NCI-H1417 (cell line): ENCODE measurements around the gene TANK.

Source experiments
- DNase-seq, 3 experiments: peaks; one replicate each; lab custom pipeline; 2025; lab: John Stamatoyannopoulos, UW

Gene TANK

DNA sequence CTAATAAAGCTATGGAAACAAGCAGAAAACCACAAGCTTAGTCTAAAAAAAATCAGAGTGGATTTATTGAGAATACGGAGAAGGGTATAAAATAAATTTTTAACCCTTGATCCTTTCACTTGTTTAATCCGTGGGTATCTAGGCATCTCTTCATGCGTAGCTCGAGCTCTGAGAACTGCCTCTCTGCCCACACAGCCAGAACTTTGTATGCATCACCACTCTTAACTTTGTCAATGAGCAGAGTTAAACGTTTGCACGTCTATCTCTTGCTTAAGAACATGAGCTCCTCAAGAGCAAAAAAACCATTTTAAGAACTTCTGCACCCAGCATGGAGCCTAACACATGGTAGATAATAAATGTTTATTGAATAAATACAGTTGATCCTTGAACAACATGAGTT is 26.9 kb upstream of the TANK start:
- DNase-seq: no peak

DNA sequence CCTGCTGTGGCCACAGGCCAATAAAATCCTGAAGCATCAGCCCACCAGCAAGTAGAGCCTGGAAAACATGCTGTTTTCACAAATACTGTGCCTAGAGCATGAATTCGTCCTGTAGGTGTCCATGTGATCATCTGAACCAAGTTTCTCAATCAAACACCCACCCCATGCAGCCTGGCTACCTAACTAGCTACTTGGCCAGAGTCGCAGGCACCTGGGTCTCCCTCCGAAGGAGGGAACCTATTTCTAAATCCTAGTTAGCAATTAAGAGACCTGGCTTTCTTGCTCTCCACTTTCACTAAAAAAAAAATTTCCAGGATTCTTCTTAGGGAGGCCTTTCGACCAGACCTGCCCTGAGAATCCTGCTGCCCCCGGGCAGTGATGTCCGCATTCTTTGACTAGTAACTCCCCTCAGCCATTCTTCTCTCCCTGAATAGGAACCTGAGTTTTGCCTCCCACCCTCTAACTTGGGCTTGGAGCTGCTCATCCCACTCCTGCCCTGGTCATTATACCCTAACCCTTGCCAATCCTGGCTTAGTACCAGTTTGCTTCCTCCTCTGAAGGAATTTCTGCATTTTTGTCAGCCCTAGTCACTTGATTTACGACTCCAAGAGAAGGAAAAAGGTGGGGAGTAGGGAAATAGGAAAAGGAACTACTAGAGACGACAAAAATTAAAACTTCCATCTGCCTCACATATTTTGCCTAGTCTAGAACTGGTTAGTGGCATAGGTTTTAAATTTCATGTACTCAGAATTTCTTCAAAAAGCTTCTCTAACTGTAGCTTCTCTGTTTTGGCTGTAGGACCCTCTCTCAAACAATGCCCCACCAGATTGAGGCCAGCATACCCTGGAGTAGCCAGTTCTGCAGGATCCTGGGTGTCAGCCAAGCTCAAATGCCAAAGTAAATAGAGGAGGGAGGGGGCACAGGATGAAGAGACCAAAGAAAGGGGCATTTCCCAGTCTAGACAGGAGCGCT is 25.4 kb upstream of the TANK start:
- DNase-seq: no peak

DNA sequence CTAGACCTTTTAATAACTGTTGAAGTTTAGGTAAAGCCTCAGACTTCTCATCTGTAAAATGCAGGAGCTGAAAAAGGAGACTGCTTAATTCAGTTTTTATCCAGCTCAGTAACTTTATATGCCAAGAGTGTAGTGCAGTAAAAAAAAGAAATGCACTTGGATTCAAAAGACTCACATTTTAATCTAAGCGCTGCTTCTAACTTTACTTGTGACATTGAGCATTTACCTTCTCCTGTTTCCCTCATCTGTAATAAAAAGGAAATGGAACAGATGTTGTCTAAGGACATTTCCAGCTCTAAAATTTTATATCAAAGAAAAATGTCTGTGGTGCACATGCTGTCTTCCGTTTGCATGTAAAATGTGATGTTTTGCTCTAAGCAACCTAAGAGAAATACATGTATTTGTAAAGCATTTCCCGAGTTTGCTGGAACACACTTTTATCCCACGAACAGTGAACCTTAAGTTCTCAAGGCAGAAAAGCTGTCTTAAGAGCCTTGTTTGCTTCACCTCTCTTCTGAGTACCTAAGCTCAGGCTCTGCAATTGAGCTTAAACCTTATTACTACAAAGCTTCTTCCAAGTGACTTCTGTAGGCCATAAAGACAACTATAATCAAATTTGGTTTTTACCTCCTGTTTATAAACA is 24.2 kb upstream of the TANK start:
- no peak for DNase-seq

DNA sequence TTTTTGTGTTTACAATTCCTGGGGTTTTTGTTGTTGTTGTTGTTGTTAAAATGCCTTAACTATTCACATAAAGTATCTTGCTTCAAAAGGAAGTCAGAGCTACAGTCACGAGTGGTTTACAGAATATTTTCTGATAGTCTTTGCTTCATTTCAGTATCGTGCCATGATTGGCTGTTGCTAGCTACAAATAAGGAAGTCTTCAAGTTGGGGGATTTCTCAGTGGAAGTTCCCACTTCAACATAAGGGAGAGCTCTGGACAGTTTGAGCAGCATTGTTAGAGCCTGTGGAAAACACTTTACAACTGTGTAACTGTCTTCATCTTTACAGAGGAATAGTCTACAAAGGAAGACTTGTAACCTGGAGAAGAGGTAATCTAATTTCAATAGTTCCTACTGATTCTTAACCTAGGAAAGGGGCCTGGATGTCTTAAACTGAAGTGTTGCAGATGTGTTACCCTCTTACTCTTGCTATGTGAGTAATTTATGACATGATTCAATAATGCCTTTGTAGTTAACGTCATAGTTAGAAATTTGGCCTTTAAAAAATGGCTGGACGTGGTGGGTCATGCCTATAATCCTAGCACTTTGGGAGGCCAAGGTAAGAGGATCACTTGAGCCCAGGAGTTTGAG is 23.4 kb upstream of the TANK start:
- no peak for DNase-seq

DNA sequence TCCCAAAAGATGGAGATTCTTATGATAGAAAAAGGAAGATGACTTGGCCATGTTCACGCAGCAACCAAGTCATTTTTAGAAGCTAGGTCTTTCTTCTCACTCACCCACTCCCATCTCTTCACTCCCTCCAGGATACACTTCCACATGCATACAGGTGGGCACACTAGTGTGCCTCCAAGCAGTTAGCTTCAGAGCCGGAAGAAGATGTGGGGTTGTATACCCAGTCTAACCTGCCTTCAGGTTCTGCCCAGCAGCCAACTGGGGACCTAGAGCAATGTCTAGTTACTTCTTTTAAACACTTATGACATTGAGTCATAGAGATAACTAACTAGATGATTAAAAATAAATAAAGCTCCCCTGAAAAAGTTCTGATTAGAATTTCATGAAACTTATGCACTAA is 21.8 kb upstream of the TANK start:
- DNase-seq: no peak

DNA sequence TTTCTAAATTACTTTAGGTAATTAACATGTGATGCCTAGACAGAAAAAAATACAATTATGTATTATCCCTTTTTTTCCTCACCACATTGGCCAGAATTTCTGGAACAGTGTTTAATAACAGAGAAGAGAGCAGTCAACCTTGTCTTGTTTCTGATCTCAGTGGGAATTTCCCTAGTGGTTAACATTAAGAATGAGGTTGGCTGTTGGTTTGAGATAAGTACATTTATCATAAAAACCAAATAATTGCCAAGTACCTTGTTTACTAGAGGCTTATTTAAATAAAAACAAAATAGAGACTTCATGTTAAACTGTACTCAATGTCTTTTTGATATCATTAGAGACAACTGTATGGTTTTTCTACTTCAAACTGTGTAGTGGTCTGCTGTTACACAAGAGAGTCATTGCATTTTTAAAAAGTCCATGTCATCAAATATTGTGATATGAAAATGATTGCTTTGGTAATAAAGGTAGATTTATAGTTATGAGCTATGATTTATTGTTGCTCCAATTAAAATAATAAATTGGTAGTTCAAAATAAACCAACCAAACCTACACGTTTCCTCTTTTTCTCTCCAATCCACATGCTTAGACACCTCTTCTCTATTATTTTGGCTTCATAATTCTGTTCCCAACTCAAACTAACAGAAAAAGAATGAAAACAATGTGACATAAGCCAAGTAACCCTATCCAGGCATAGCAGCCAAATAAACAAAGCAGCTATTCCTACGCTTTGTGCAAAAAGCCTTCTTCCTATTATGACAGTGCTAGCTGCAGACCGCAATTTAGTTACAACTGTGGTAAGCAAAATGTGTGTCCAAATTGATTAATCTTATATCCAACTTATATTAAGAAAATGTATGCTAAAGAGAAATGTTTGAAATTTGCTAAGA is 20.9 kb upstream of the TANK start:
- DNase-seq: no peak

DNA sequence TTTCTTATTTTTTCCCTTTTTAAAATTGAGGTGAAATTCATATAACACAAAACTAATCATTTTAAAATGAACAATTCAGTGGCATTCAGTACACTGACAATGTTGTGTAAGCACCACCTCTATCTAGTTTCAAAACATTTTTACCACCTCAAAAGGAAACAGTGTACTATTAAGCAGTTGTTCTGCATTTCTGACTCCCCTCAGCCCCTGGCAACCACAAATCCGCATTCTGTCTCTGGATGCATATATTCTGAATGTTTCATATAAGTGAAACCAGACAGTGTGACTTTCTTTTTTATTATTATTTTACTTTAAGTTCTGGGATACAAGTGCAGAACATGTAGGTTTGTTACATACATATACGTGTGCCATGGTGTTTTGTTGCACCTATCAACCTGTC is 19.2 kb upstream of the TANK start:
- DNase-seq: no peak

DNA sequence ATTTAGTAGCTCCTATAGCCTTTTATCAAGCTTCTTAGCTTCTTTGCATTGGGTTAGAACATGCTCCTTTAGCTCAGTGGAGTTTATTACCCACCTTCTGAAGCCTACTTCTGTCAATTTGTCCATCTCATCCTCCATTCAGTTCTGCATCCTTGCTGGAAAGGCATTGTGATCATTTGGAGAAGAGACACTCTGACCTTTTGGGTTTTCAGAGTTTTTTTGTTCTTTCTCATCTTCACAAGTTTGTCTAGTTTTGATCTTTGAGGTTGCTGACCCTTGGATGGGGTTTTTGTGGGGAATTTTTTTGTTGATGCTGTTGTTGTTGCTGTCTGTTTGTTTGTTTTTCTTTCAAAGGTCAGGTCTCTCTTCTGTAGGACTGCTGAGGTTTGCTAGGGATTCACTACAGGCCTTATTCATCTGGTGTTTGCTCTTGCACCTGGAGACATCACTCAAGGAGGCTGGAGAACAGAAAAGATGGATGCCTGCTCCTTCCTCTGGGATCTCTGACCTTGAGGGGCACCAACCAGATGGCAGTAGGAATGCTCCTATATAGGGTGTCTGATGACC is 13.9 kb upstream of the TANK start:
- no peak for DNase-seq

DNA sequence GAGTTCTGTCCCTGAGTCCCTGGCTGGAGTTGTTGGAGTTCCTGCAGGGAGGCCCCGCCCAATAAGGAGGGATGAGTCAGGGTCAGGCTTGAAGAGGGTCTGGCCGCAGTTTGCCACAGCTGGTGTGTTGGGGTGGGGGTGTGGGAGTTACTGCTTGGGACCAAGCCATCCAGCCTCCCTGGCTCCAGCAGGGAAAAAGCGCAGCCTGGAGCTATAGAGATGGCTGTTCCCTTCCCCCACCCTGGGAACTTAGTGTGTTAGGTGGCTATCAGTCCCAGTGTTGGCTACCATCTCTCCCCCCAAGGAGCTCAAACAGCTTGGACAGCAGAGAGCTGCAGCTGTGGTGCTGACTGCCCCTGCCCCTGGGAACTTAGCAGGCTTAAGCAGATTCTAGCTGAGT is 13.2 kb upstream of the TANK start:
- no peak for DNase-seq

DNA sequence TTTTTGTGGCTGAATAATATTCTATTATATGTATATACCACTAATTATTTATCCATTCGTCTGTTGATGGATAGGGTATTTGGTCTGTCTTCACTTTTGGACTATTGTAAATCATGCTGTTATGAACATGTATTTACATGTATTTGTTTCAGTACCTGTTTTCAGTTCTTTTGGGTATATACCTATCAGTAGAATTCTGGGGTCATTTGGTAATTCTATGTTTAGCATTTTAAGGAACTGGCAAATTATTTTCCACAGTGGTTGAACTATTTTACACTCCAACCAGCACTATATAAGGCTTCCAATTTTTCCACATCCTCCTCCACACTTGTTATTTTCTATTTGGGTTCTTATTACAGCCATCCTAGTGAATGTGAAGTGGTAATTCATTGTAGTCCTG is 12.4 kb upstream of the TANK start:
- DNase-seq: no peak

DNA sequence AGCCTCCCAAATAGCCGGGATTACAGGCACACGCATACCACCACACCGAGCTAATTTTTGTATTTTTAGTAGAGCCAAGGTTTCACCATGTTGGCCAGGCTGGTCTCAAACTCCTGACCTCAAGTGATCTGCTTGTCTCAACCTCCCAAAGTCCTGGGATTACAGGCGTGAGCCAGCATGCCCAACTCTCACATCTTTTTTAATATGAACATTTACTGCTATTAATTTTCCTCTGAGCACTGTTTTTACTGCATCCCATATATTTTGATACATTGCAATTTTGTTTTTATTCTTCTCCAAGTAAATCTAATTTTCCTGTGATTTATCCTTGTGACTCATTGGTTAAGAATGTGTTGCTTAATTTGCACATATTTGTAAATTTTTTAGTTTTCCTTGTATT is 9.5 kb upstream of the TANK start:
- no peak for DNase-seq

DNA sequence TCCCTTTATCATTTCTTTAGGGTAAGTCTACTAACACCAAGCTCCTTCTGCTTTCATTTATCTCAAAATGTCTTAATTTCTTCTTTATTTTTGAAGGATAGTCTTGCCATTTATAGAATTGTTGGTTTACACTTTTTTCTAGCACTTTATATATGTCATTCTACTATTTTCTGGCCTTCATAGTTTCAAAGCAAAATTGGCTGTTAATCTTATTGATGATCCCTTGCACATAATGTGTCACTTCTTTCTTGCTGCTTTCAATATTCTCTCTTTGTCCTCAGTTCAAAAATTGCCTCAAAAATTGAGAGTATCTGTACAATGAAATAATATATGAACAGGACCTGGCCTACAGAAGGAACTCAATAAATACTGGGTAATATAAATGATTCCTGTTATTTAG is 7.9 kb upstream of the TANK start:
- DNase-seq: no peak

DNA sequence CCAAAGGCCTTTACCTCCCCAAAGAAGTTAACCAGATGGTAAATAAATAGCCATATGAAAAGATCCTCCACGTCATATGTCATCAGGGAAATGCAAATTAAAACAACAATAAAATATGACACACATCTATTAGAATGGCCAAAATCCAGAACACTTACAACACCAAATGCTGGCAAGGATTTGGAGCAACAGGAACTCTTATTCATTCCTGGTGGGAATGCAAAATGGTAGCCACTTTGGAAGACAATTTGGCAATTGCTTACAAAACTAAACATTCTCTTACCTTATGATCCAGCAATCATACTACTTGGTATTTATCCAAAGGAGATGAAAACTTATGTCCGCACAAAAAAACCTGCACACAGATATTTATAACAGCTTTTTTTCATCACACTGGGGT is 1.3 kb upstream of the TANK start:
- no peak for DNase-seq

DNA sequence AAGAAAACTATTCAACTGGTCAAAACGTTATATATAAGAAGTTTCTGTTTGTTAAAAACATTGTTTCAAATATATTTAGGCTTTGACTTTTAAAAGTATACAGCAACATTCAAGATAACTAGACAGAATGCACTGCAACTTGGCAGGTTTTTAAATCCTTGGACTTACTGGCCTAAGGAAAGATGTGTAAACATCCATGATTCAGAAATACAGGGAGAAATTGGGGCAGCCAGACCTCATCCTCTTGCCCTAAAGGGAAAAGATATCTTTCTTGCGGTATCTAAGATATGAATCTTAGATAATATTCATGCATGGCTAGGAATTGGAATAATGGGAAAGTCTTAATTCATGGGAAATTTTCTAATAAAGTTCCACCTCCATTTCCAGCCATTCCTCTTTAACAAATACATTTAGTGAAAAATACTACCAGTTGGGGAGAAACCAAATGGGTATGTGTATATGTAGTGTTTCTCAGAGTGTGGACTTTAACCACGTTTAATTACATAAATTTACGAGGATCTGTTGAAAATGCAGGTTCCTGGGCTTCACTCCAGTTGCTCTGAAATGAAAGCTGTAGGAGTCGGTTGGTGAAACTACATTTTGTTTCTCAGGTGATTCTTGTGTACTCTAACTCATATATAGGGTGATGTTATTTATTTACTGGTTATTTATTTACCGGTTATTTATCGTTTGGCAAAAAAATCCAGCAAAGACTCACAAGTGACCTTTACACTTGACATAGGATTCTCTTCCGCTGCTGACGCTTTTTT is 587 bp upstream of the TANK start:
- DNase-seq: no peak

DNA sequence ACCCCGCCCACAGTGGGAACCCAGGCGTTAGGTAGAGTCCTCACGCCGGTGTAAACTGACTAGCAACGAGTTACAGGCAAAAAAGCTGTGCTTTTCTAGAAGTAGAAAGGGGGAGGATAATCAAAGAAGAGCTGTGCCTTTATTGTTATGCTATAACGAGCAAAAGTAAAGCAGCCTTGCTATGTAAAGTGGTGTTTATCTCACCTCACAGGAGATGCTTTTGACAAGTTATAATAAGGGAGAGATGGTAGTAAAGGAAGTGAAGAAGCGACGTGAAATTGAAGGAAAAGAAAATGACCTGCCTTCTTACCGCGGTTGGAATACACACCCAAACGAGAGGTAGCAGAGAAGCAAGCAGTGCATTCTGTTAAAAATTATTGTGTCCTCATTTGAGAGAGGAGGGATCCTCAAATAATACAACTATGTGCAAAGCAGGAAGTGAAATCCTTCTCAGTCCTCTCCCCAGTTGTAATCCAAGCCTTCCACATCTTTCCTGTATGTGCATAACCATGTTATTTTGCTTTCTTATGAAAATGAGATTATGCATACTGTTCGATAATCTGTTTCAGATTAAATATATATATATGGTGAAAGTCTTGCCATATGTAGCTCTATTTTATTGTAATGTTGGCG is 962 bp downstream of the TANK start:
- peak in 1 of 3 experiments; percentile 22 for DNase-seq

DNA sequence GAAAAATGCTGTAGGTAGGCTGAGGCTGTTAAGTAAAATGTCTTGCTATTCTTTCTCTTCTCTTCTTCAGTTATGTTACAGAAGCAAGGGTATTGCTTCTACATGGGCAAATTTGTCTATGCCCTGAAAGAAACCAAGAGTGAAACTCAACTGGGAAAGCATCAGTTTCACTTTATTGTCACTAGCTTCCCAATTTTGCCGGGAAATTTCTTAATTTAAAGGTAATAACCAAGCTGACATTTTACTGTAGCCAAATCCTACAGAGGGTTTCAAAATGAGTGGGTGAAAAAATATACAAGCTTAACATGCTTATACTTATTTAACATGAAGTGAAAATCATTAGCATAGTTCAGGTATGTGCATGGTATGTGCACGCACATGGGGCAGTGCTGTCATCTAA is 3.2 kb downstream of the TANK start:
- DNase-seq: no peak

DNA sequence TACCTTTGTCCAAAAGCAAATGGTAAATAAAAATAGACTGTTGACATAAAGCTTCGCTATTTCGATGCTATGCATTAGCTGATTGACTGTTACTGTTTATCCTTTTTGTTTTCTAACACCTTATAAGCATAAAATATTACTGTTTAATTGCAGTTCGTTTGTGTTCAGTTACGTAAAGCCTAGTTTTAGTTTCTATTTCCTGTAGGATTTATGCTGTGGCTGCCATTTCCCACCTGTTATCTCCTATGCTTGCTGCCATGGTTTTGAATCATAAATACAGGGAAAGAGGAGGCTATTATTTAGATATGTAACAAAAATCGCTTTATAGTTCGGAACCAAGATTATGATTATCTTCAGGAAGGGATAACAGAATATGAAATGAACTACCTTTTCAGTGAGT is 3.9 kb downstream of the TANK start:
- DNase-seq: no peak

DNA sequence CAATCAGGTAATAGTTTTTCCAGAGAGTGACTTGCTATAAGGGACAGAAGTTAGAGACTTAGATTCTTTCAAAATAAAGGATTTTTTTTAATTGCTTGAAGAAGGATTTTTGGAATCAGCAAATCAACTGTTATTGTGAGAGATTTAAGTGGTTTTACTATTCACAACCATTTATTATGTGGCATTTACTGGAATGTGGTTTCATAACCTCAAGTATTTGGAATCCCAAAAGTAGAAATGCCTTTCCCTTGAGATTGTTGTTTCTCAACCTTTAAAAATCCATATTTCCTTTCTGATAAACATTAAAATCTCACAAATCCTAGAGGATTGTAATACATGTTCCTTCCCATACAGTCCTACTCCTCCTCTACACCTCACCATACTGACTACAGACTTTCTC is 5.0 kb downstream of the TANK start:
- DNase-seq: no peak

DNA sequence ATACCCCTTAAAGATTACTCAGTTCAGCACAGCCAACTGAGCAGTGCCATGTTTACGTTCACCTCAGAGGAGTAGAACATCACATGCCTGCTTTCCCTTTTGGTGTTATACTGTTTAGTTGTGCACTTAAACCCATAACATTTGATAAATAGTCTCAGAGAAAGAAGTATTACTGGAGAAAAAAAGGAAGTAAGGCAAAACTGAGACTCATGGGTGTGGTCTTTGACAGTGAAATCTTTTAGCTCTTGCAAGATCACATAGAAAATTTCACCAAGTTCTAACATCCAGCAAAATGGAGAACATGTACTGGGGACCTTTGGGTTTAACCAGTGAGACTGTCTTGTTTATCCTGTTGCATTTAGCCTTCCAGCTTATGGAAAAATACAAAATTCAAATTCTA is 5.6 kb downstream of the TANK start:
- DNase-seq: no peak
